IPS DF 19.7 (cell line): Measurements from ENCODE around the gene MBP.

Experiments used
- DNase-seq: peaks from one replicate; pipeline ENCODE4 v3.0.0-alpha.2; 2013; ENCODE audit warnings: low read depth, low spot score

Gene MBP

GRCh38 chr18:77100751-77101355, 31.7 kb downstream of the MBP start:
- no peak for DNase-seq

DNA sequence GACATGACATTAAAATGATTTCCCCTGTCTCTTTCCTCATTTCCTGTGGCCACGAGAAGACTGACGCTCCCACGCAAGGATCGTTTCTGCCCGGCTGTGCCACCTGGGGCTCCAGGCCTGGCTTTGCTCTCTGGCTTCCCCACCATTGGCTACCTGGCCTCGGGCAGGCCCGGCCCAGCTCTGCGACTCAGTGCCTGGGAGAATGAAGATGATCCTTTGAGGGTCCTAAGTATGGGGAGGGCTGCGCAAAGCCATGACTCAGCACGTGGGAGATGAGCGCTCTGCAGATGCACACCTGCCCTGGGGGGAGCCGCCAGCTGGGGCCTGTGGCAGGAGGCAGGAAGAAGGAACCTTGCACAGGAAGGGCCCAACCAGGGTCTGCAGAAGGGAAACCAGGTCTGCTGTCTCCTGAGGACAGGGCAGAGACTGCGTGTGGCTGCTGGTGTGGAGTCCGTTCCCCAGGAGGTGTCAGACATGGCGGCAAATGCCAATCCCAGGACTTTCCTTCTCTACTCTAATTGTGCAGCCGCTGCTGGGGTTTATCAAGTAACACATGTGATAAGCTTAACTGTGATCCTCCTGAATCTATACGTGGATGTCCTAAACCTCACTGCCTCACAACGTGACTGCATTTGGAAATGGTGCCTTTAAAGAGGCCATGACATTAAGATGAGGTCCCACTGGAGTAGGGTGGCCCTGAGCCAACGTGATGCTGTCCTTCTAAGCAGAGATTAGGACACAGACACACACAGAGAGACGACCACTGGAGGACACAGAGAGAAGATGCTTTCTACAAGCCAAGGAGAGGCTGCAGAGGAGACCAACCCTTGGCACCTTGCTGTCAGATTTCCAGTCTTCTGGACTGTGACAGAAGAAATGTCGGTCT, 32.9 kb downstream of the MBP start:
- no peak for DNase-seq

DNA sequence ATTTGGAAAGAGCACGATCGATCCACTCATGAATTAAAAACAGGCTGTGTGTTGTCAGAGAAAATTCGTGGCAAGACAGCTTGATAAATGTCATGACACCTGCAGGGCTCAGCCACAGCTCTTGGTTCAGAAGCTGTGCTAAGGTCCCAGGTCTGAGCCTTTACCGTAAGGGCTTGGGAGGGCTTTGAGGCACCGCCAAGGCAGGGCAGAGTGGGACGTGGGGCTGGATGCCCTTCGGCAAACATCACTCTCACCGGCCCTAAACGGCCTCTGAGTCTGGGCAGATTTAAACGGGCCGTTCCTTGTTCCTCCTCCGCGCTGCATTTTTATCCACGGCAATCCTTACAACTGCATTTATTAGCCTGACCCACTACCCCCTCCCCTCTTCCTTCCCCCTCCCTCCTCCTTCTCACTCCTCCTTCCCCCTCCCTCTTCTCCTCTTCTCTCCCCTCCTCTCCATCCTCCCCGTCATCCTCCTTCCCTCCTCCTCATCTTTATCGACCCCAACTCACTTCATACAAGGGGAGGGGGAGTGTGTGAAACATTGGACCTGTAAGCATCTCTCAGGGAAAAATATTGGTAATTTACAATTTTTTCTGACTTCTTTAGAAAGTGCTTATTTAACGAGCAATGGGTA, 33.9 kb downstream of the MBP start:
- DNase-seq = no peak

DNA sequence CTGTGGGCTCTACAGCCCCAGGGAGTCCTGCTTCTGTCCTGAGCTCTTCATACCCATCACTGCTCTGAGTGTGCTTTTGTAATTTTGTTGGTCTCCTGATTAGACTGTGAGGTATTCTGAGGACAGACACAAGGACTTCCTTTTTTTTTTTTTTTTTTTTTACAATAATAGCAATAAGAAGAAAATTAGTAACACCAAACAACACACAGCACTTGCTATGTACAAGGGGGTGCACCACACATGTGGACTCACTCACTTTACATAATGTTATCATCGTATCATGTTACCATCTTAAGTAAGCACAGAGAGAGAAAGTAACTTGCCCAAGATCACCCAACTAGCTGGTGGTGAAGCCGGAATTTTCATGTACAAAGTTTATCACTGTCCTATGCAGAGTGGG, 34.6 kb downstream of the MBP start:
- no peak for DNase-seq

DNA sequence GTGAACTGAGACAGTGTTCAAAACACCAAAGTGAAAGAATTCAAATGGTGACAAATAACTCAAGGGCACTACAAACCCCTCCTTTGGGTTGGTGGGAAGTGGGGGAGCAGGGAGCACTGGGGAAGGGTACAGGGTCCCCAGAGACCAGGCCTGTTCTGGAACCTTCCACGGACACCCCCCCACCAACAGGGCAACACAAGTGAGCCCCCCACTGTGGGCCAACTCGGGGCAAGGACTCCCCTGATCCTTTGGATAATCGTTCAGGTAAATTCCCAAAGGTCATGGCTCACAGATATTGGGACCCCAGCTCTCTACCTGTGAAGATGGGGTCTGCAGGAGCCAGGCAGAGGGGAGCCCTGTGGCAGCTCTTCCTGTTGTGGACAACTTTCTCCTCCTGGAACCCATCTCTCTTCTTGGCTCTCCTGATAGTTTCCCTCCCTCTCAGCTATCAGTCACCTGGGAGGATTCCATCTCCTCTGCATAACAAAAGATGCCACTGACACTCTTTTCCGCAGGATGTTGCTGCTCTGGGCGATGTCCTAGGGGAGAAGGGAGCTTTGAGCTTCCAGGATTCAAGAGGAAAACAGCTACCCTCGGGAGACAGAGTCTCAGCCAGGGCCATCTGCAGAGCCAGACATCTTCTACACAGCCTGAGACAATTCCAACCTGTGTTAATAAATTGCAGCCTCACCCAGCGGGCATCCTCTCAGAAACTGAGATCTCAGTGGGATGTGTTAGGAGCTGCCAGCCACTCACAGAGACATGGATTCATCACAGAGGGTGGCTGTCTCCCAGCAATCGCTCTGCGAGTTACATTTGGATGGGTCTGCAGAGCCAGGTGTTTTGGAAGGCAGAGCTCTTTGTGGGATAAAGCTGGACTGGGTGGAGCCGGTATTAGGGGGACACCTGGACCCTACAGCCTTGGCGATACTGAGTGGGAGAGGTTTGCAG, 35.4 kb downstream of the MBP start:
- DNase-seq = peak; percentile 85

DNA sequence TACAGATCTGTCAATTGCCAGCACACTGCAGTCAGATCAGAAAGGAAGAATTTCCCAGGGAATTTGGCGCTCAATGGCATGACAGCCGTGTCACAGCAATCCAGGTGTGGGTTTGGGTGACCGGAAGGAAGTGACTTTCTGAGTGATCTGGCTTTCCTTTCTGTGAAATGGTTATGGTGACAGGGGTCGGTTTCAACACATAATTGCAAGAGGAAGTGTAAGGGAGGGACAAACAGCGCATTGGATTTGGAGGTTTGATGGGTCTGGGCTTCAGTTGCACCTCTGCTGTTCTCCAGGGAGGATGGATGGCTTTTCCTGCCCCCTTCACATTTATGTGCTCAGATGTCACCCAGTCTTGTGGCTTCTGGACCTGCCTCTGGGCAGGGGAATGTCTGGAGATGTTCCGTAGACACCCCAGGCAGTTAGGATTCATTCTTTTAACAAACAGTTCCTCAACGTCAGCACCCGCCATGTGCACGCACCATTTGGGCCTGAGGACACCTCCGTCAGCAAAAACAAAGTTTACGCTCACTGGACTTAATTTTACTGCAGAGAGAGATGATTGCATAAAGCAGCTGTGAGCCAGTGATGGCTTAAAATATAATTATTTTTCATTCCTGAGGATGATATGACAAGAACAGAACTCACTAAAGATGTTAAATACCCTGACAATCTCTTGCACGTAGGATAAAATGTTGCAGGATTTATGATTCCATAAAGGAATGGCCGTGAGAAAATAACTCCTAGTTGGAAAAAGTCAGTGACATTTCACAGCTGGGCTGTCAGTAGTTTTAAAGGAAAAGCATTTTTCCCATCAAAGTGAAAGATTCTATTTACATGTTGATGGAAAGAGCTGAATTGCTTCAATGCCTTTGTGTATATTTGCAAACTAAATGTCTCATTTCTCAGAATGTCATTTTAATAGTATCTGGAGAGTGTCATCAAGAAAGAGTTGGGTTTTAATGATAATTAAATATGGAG, 36.9 kb downstream of the MBP start:
- no peak for DNase-seq

DNA sequence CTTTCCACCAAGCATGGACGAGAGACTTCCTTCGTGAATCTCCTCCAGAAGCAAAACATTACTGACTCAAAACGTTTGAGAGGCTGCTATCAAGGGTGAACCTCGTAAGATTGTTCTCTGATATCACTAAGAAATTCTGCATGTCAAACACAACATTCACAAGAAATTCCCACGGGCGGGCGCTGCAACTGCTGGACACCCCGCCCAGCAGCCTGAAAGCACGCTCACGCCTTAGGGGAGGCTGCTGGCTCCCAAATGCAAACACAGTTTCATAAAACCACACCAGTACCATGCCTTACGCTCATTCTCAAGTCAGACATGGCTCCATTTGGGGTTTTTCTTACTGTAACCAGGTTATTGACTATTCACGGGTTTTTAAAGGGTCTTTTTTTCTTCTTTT, 39.0 kb downstream of the MBP start:
- no peak for DNase-seq

GRCh38 chr18:77093067-77093430, 39.5 kb downstream of the MBP start:
- DNase-seq = no peak

DNA sequence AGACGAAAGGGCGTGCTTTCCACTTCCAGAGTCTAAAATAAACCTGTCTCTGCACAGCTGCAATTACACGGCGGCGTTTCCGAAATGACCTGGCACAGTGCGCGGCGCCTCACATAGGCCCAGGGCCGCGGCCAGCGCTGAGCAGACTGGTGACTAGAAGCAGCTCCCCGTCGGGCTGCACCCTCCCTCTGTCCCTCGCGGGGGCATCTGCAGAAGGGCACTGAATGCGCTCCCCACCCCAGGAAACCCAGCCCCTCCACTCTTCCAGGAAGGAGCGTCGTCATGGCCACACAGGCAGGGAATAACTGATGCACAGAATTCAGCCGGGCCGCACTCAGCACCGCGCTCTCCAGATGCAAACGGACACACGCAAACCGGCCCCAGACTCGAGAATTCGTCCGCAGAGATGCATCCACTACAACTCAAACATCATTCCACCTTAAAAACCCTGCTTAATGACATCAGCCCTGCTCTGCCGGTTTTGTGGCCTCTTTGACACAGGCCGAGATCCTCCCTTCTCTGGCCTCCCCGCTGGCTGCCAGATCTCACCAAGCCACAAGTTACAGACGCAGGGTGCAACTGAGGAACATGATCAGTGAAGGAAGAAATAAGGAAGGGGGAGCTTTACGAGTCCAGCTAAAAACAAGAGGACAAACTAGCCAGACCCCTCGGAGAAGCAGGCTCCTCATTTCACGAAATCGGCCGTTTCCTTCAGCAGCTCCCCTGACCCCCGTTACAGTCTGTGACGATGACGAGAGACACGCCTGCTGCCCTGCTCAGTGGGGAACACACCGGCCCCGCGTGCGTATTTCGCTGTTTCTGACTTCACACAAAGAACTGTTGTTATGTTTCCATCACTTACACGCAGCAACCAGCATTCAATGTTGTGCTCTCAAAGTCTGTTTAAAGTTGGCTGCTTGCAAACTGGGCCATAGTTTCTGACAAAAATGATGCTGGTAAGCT, 40.2 kb downstream of the MBP start:
- no peak for DNase-seq

- no peak for DNase-seq
These were observed 41.2 kb downstream of the MBP start for GRCh38 chr18:77091366-77091765.

DNA sequence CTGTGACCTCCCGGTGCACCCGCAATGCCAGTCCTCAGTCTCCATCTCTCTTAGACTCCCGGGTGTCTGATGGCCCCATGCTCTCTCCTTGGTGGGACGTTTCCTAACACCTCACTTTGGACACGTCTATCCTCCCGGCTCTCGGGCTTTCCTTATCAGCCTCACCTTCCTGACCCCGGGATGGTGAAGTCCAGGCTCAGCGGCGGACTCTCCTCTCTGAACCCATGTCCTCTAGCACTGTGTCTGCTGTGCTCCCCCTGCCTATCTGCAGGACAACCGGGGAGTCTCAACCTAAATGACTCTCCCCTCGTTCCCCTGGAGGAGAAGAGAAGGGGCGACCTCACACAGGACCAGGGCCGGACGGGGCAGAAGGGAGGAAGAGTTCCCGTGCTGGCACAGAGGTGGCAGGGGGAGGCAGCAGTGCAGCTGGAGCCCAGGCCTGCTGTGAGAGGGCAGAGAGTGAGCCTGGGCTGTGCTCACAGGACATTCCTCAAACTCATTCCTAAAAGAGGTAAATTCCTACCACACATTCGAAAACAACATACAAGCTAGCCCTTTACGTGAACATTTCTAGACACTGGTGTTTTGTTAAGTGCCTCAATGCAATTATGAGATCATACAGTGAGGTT, 41.9 kb downstream of the MBP start:
- no peak for DNase-seq

GRCh38 chr18:77089723-77090285, 42.8 kb downstream of the MBP start:
- DNase-seq = no peak

DNA sequence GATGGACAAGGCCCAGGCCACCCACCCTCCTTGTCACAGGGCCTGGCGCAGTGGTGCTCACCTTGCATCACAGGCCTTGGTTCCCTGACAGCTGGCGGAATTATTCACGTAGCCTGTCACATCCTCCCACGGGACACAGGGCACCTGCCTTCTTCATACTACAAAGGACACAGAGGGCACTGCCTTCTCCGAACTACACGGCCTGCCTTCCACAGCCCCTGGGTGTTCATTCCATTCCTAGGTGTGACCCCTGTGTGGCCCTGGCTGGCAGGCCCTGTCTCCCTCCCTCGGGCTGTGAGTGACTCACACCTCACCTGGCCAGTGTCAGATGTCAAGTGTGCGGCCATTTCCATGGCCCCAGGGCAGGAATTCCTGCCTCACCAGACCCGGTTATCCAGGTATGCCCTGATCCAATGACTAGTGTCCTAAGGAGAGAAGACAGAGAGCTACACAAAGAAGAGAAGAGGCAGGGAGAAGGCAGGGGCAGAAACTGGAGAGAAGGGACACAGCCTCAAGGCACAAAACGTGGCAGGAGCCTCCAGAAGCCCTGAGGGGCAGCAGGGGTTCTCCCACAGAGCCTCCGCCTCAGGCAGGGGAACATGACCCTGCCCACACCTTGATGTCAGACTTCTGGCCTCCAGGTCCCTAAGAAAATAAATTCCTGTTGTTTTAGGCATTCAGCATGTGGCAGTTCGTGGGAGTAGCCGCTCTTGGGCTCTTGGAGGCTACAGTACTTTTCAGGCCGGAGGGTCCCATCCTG, 43.4 kb downstream of the MBP start:
- DNase-seq = peak; percentile 71

DNA sequence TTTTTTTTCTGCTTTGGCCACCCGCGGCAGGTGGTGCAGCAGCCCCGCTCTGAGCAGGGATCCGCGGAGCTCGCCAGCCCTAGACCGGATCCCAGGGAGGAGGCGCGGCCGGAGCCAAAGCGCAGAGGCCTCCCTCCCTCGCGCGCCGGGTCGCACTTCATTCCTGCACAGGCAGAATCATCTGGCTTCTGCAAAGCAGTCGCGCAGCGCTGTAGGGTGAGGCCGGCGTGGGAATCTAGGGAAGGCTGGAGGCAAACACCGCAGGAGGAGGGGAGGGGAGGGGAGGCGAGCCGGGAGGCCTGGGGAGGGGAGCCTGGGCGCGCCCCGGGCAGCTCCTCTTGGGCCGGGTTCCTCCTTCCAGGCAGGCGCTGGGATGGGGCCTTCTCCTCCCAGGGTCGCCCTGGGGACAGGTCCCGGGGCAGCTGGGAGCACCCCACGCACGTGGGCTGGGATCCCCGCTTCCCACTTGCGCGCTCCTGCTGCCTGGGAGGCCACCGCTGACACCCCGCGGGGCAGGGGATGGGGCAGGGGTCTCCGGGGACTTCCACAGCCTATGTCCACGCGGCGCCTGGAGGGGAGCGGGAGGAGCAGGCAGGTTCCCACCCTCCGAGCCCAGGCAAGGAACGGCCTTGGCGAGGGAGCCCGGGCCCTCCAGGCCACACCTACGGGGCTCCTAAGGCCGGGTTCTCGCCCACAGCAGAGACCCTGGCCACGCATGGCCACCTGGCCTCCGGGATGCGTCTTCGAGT, 45.0 kb downstream of the MBP start:
- DNase-seq = no peak

DNA sequence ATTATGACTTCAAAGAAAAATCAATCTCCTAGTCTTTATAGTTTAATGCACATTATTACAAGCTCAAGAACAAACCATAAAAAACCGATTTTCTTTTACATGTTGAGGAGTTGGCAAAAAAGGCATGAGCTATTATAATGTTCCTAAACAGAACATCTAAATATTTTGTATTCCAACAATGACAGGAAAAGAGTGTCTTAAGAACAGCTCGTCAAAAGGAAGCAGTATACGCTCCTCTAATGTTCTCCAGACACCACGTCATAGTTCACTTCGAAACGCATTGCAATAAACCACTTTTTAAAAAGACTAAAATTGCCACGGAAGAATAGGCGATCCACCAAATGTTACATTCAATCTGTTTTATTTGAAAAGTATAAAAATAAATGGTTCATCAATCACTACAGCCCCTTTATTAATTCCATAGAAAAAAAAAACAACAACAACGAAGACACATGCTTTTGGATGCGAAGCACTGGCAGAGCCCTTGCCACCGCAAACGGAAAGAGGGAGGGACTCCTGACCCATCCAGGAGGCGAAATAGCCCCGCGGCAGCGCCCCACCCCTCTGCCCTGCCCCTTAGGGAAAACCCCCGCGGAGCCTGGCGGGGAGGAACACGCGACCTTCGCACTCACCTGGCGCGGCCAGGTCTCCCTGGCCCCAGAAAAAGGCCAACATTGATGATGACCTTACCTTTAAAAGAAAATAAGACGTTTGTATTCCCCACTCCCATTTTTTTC, 45.8 kb downstream of the MBP start:
- DNase-seq = no peak

GRCh38 chr18:77086034-77086433, 46.5 kb downstream of the MBP start:
- no peak for DNase-seq

GRCh38 chr18:77084688-77085035, 47.9 kb downstream of the MBP start:
- no peak for DNase-seq
